Ureter (tissue), 1 donor: ENCODE results near the gene PRPF40B. TPM values are rescaled to one million over a fixed set of nuclear protein-coding genes. Genes with fewer than 3 reads are reported as not detected.
"Not testable (repeated sequence)": the region's sequence is repeated elsewhere in the genome, so short reads cannot be mapped to it uniquely, and the experiment has no call there.

Experiments used
- DNase-seq: peaks from one replicate; pipeline ENCODE4 v3.0.0-alpha.2; 2020; ENCODE audit warnings: low spot score
- total RNA-seq: library from RNA; stranded (reverse); gene quantifications from one replicate; pipeline ENCODE4 v1.2.4, GENCODE V29; 2023
- donor health status: DM: yes; HTN: yes; CAD: no.

The PRPF40B gene
- total RNA-seq, 1 donor from 2014 or later: 44.4 TPM

DNA sequence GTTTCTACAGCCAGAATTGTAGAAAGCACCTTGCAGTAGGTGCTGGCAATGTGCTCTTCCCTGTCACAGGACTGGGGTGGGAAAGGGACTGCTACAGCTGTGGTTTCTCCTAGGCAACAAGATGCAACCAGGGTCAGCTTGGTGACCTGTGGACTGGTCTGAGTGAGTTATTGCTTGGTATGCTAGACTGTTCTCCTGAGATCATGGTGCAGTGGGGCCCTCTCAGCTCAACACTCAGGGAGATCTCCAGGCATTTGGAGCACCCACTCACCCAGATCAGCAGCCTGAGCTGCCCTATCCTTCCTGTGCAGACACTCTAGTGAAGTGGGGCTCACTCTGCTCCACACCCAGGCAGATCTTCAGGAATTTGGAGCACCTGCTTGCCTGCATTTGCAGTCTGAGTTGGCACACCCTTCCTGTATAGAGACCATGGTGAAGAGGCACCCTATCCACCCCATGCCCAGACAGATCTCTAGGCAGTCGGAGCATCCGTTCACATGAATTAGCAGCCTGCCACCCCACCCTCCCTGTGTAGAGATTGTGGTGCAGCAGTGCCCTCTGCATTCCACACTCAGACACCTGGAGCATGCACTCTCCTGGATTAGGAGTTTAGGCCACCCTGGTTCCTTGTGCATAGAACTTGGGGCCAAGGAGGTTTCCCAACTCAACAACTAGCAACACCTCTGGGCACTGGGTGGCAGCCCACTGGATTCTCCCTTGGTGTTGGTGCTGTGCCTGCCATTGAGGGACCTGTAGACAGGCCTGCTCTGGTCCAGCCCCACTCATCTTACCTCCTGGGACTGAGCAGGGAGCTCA lies 14.1 kb upstream of the PRPF40B start:
- DNase-seq: no peak

DNA sequence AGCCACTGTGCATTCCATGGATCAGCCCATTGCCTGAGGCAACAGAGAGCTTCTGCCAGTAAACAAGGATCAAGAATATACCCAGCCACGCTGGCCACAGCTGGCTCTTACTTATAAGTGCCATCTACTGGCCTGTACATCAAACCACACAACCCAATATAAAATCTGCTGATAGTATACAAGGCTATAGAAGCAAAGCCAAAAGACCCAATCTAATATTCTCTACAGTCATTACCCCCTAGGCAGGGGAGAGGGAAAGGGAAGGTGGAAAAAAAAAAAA lies 13.5 kb upstream of the PRPF40B start:
- no peak for DNase-seq

DNA sequence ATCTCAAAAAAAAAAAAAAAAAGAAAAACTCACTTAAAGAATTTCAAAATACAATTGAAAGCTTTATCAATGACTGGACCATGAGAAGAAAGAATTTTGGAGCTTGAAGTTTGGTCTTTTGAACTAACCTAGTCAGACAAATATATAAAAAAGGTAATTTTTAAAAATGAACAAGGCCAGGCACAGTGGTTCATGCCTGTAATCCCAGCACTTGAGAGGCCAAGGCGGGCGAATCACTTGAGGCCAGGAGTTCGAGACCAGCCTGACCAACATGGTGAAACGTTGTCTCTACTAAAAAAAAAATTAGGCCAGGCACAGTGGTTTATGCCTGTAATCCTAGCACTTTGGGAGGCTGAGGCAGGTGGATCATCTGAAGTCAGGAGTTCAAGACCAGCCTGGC lies 12.6 kb upstream of the PRPF40B start:
- not testable (repeated sequence) for DNase-seq

DNA sequence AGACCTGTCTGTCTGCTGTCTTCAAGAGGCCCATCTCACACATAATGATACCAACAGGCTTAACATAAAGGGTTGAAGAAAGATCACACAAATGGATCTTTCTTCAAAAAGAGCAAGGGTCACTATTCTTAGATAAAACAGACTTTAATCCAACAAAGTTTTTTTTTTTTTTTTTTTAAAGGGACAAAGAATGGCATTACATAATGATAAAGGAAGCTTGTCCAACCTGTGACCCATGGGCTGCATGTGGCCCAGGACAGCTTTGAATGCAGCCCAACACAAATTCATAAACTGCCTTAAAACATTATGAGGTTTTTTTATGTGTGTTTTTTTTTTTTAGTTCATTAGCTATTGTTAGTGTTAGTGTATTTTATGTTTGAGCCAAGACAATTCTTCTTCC lies 11.2 kb upstream of the PRPF40B start:
- no peak for DNase-seq

DNA sequence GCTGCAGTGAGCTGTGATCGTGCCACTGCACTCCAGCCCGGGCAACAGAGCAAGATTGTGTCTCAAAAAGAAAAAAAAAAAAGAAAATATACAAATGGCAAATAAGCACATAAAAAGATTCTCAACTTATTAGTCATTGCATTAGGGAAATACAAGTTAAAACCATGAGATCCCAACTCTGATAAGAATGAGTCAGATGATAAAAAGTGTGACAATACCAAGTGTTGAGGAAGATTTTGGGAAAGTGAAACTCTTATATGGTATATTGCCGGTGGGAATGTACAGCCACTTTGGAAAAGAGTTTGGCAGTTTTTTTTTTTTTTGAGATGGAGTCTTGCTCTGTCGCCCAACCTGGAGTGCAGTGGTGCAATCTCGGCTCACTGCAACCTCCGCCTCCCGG lies 7.6 kb upstream of the PRPF40B start:
- DNase-seq: no peak

DNA sequence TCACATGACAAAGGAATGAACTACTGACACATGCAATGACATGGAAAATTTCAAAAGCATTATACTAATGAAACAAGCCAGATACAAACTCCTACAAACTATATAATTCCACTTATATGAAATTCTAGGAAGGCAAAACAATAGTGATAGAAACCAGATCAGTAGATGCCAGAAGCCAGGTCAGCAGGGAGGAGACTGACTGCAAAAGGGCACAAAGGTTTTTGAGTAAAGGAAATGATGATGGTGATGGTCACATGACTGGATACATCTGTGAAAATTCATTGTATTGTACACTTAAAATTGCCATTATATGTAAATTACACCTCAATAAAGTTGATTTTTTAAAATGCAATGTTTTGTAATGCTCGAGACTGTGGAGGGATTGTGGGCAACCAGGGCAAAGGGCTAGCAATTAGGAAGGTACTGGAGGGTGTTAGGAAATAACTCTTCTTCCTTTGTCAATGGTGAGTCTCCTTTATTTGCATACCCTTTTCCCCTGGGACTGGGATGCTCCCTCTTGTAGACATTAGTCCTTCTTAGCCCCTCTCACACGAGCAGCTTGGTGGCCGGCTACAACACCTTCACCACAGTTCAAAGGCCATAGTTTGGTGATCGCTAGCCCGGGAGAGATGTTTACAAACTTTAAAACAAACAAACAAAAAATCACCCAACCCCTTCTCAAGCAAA lies 6.7 kb upstream of the PRPF40B start:
- DNase-seq: no peak

DNA sequence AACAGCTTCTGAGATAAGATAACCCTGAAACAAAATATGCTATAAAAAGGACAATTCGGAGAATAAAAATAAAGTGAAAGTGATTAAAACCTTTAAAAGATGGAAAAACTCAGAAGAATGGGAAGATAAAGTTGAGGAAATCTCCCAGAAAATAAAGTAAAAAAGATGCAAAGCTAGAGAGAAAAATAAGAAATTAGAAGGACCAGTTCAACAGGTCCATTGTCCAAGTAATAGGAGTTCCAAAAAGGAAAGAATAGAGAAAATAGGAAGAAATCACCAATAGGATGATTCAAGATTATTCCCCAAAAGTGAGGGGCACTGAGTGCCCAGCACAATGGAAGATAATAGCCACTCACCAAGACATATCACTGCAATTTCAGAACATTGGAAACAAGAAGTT lies 4.8 kb upstream of the PRPF40B start:
- no peak for DNase-seq

DNA sequence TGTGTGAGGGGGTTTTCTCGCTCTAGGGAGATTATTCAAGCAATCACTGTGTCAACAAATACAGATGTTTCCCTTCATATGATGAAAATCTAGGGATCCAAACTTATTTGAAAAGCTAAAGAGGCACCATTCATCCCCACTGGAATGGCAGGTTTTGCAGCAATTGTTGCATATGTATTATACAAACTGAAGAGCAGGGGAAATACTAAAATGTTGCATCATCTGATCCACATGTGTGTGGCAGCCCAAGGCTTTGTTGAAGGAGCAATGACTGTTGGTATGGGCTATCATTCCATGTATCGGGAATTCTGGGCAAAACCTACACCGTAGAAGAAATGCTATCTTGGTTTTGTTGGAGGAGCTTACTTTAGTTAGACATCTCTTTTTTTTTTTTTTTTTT lies 4.1 kb upstream of the PRPF40B start:
- no peak for DNase-seq

DNA sequence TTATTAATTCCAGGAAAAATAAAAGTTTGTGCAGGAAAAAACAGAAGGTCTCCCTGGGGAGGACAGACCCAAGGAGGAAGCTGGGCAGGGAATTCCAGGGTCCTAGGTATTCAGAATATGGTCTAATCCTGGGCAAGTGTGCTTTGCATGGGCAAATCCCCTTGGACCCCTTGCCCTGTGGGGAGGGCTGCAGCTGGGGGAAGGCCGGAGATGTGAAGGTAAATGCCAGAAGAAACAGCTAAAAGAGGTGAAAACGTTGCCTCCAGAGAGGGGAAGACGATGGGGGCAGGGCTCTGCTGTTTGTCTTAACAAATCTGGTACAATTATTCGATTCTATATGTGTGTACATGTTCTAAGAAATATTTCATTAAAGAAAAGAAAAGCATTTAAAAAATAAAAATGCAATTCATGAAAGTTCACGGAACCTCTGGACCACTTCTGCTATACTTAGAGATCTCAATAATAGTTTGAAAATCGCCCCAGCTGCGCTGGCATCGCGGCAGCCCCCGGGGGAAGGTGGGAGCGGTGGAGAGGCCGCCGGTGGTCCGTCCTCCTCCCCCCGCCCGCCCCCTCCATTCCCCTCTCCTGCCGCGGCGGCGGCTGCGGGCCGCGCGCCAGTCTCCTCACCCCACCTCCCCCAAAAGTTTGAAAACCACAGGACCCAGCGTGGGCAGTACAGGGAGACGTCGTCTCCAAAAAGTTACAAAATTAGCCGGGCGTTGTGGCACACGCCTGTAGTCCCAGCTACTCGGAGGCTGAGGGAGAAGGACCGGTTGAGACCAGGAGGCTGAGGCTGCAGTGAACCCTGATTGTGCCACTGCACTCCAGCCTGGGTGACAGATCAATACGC lies 1.5 kb upstream of the PRPF40B start:
- no peak for DNase-seq

DNA sequence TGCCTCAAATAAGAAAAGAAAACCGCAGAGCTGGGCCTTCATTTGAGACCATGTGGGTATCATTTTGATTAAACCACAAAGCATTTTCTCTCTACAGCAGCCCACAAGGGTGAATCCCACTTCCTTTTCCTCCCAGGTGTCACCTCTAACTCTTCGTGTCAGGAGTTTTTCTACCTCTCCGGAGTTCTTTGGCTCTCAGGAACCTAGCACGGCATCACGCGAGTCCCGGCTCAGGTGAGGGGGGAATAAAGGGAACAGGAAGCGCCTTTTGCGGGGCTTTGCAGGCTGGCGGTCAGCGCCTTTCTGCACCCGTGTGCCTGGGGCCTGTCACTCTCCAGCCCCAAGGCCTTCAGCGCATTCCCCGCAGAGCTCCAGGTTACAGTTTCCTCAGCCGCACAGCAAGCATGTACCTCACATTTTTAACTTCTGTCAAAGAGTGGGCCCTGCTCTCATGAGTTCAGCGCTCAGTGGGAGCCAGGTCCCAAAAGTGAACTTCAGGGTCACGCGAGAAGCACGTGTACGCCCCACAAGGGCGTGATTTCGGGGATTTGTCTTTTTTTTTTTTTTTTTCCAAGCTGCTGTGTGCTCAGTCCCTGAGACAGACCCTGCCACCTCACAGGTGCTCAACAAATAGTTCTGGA lies 740 bp upstream of the PRPF40B start:
- DNase-seq: no peak

DNA sequence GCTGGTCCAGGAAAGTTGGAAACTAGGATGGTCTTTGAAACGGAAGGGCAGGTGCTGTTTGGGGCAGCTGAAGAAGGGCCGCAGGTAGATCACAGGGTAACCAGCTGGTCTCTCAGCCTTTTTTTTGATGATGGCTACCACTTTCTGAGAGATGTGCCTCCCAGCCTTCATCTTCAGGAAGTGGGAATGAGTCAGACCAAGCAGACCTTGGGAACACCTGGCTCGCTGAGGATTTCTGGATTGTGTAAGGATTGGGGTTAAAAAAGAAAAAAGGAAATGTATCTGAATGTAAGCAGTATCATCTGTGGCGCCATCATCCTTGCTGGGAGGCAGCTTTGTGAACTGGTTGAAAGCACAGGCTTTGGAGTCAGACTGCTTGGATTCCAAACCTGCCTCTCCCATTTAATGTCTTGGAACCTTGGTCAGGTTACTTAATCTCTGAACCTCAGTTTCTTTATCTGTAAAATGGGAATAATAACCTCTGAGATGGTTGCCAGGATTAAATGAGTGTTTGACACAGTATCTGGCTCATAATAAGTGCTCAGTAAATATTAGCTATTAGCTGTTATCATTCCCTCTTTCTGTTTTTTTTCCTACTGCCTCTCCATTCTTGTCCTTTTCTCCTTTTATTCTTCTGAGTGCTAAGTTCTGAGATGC lies 1.7 kb downstream of the PRPF40B start:
- no peak for DNase-seq

DNA sequence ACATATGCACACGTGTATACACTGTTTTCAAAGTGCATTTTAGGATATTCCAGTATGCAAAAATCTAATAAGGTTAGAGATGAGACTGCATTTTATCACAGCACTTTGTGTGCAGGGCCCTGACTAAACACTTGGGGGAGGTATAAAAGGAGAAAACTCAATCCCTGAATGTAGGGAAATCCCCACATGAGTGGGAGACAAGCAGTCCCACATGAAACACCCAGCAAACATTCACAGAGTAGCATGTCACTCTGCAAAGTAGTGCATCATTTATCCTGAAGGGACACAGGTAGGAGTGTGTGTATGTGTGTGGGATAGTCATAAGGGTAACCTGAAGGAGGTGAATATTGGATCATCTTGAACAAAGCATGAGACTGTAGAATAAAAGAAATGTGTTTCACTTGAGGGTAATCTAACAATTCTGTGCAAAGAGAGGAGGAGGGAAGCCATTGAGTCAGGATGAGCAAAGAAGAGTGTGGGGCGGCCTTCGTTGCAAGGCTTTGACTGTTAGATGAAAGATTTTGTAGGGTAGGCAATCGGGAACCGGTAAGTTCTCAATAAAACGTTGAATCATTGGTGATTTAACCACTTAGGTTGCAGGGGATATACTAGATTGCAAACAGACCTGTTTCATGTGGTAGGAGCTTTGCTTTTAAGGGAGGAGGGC lies 2.9 kb downstream of the PRPF40B start:
- no peak for DNase-seq

DNA sequence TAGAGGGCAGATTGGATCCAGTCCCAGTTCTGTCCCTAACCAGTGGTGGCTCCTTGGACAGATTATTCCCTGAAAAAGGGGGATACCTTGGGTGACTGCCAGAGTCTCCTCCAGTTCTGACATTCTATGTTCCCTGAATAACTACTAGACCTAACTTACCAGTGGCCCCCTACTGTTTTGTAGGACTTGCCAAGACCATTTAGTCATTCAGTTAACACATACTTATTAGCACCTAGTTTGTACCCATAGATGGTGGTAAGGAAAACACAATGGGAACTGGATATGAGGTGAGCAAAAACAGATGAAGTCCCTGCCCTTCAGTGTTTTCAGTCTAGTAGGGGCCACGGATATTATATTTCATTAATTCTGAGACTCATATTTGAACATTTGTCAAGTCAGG lies 3.5 kb downstream of the PRPF40B start:
- DNase-seq: no peak

DNA sequence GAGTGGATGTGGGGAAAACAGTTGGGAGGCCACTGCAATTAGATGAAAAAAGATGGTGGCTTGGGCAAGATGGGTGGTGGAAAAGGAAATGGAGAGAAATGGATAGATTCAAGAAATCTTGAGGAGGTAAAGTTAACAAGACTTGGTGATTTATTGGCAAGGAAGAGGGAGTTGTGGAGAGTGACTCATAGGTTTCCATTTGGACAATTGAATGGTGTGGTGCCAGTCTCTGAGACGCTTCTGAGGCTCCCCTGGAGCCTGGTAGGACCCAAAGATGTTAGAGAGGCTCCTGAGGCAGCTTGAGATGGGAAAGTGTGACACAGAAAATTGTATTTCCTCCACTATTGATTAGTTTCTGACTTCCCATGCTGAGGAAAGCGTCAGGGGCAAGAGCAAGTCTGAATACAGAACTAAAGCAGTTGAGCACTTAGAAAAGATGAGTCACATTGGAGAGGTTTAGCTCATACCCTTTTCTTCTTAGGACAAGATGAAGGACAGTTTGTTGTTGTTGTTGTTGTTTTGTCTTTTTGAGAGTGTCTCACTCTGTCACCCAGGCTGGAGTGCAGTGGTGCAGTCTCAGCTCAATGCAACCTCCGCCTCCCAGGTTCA lies 4.5 kb downstream of the PRPF40B start:
- no peak for DNase-seq

DNA sequence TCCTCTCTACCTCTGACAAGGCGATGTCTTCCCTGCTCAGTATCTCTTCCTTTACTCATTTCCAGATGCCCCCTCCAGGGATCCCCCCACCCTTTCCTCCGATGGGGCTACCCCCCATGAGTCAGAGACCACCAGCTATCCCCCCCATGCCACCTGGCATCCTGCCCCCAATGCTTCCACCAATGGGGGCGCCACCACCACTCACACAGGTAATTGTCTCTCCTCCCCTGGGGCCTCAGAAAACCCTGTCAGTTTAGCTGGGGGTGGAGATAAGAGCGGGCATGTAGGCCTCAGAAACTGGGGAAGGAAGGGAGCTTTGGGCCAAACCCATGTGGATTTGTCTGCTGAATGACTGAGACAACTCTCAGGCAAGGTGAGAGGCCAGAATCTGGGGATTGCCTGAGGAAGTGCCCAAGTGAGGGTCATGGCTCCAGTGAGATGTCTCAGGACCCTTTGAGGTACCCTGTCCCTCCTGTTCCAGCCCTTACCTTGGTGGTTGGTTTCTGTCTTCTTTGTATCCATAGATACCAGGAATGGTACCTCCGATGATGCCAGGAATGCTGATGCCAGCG lies 8.1 kb downstream of the PRPF40B start:
- DNase-seq: no peak

DNA sequence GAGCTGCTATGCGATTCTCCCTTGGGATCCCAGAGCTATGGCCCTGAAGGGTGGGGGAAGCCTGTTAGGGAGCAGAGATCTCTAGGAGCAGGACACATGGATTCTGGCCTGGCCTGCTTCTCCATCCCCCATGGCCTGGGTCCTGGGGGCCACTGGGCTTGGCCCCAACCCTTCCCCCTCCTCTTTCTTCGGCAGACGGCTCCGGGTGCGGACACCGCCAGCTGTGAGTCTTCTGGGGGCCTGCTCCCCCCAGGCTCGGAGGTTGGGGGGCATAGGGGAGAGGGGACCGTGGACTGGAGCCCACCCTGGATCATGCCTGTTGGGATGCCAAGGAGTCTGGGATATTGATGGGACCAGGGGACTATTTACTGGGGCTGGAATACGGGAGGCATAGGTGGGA lies 9.0 kb downstream of the PRPF40B start:
- DNase-seq: no peak

DNA sequence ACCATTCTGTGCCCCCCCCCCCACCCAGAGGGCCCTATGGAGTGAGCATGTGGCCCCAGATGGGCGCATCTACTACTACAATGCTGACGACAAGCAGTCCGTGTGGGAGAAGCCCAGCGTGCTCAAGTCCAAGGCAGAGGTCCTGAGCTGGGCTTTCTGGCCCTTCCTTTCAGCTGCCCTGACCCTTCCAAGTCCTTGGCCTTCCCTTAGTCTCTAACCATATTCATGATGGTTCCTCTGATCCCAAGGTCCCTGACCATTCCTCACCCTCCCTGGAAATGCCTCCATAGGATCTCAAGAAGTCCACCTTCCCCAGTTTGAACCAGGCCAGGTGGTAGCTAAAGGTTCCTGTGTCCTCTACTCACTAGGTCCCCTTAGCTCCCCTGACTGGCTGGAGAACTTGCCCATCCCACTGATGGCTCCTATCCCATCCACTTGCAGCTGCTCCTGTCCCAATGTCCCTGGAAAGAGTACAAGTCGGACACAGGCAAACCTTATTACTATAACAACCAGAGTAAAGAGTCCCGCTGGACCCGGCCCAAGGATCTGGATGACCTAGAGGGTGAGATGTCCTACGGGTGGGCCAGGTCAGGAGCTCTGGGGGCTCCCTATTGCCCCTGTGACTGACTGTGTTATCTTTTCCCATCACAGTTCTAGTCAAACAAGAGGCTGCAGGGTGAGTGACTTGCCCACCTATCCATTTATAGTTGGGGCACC lies 9.8 kb downstream of the PRPF40B start:
- DNase-seq: no peak

DNA sequence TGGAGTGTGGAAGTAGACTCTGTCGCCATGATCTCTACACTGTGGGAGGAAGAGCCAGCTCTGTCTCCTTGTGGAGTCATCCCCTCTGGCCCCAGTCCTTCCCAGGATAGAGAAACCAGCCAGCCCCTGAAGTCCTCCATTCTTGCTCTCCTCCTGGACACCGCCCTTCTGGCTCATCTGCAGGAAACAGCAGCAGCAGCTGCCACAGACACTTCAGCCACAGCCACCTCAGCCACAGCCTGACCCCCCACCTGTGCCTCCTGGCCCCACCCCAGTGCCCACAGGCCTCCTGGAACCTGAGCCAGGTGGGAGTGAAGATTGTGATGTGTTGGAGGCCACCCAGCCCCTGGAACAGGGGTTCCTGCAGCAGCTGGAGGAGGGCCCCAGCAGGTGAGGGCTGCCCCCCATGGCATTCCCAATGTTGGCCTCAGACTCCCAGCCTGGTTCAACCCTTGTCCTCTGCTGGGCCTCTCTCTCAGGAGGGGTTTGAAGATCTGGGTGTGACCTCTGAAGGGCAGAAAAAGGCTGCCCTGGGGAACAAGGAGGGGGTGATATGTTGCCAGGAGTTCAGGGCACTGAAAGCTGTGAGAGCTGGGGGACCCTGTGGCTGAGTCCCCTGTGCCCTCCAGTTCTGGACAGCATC lies 10.5 kb downstream of the PRPF40B start:
- no peak for DNase-seq

DNA sequence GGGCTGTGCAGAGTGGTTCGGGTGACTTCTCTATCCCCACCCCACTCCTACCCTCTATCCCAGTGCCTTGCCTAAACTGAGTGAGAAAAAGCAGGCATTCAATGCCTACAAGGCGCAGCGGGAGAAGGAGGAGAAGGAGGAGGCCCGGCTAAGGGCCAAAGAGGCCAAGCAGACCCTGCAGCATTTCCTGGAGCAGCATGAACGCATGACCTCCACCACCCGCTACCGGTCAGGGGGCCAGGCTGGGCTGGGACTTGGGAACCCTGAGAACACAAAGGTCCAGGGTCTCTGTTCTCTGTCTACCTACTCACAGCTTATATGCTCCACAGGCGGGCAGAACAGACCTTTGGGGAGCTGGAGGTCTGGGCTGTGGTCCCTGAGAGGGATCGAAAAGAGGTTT lies 11.7 kb downstream of the PRPF40B start:
- DNase-seq: no peak
